HCEC 1CT (cell line): ENCODE results near the gene OGDHL.
"Not testable (repeated sequence)": the region's sequence is repeated elsewhere in the genome, so short reads cannot be mapped to it uniquely, and the experiment has no call there.

Experiments used
- DNase-seq: peaks from one replicate; pipeline ENCODE4 v3.0.0-alpha.2; 2017

OGDHL gene

DNA sequence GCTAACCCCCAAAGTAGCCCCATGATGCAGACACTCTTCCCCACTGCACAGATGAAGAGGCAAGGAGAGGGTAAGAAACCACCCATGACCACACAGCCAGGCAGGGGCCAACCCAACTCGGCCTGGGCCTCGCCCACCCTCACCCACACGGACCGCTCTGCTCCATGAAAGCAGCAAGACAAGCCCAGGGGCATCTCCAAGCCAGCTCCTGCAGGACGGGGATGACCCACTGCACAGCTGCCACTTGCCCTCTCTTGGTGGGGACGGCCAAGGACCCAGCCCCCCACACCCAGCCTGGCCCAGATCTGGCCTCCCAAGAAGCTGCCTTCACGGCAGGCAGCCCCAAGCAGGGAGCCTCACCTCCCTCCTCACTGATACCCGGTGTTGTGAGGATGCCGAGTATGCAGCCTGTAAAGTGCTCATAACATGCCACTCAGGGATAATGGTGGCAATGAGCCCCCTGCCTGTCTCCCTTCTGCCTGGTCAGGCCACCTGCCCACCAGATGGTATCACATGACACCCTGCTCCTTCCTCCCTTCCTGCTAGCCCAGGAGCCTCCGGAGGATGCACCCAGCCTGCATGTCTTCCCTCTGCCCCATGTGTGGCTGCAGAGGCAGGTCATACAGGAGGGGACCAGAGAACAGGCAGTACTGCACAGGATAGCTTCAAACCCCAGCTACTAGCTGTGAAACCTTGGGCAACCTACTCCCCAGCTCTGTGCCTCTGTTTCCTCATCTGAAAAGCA lies 23.3 kb downstream of the OGDHL start:
- DNase-seq: no peak

DNA sequence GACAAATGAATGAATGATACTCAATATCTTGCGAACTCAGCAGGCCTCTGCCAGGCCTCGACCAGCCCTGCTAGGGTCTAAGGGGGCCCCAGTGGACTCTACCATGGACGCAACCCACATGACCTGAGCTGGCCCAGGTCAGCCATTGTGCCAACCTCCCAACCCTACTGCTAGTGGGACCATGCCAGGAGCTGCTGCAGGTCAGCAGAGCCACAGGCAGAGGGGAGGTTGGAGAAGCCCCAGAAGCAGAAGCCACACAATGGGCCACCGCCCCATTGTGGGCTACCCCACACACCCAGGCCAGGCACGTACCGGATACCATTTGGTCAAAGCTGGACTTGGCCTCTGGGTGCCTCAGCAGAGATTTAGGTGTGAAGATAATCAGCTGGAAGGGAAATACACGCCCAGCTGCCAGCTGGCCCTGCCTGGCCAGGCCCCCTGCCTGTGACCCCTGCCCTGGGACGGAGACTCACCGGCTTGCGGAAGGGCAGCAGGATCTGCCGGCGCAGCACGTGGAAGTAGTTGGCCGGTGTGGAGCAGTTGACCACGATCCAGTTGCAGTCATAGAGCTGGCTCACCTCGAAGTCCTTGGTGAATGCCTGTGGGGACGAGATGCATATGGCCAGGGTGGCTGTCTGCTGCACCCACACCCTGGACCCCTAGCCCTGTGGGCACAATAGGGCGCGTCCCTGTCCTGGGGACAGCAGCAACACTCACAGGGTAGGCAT lies 24.5 kb downstream of the OGDHL start:
- DNase-seq: no peak

DNA sequence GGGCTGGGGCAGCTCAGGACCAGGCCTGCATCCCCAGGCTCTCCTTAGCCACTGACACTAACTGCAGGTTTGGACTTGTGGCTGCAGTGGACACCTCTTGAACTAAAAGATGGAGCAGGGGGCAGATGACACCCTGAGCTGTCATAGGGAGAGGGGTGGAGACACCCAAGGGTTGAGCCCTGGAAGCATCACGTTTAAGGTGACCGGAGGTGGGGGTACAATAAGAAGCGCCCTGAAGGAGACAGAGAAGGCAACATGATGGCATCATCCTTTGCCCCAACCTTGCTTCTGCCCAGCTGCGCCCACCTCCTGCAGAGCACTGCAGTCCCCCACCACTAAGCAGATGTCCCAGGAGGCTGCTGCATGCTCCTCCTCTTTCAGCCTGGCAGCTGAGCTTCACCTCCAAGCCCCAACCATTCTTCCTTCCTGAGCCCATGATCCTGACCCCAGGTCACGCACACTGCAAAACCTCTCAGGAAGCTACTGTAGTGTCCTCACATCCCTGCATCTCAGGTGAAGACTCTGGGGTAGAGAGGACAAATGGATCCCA lies 25.5 kb downstream of the OGDHL start:
- DNase-seq: no peak

DNA sequence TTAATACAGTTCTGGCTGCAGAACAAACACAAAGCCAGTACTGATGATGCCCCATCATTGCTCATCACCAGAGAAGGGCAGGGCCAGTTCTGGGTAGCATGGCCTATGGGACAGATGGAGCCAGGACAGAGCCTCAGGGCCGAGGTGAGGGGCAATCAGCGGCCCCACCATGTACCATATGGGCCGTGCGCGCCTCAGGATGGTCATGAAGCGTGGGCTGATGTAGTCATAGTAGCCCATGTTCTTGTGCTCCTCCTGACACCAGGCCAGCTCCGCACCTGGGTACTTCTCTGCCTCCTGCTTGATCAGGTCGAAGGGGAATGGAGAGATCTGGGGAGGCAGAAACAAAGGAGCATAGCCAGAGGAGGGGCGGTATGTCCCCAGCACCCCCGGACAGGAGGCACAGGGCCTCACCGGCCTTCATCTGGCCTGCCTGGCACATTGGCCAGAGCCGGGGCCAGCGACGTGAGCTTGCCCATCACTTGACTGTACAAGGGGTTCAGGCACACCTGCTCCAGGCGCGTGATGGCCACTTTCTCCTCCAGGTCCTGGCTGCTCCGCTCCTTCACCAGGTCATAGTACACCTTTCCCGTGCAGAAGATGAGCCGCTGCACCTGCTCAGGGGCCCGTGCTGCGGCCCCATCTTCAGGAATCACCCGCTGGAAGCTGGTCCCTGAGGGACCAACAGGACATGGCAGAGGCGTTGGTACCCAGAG lies 26.1 kb downstream of the OGDHL start:
- DNase-seq: no peak

DNA sequence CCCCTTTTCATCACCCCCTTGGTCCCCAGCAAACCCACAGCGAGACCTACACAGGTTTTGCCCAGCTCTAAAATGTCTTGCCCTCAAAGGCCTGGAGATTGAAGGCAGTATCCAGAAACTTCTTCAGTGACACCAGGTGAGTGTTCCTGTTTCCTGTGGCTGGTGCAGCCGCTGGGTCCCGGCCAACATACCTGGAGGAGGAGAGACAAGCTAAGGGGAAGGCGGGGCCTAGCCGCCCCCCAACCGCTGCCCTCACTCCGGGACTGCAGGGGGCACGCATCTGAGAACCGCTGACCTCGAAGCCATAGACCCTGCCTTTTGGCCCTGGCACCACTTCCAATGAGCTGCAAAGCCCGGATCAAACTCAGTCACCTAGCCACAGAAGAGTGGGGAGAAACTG lies 27.0 kb downstream of the OGDHL start:
- DNase-seq: no peak

DNA sequence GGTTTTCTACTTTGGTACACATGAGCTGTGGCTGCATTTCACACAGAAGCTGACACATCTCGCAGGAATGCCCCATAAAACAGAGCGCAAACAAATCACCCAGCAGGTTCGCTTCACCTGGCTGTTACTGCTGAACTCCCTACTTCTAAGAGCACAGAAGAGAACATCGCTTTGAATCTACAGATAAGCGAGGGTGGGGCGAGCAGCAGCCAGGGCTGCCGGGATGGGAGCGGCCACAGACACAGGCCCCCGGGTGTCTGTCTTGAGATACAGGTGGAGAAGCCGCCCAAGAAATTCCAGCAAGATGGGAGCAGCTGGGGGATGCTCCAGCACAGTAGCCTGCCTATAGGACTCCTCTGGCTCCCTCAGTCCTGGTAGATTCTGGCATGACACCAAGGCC lies 27.4 kb downstream of the OGDHL start:
- DNase-seq: no peak

DNA sequence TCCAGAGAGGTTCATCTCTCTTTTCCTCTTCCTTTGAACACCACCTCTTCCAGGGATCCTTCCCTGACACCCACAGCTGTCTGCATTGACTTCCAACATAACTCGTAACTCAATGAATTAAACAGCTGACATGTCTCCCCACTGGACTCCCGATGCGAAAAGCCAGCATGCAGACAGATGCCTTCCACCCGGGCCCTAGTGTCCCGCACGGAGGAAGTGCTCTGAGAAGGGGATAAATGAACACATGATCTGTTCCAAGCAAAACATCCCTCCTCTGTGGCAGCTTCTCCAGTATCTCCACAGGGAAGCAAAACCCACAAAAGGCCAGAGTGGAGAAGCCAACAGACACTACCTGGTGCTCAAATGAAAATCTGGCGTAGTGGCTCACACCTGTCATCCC lies 28.3 kb downstream of the OGDHL start:
- no peak for DNase-seq

DNA sequence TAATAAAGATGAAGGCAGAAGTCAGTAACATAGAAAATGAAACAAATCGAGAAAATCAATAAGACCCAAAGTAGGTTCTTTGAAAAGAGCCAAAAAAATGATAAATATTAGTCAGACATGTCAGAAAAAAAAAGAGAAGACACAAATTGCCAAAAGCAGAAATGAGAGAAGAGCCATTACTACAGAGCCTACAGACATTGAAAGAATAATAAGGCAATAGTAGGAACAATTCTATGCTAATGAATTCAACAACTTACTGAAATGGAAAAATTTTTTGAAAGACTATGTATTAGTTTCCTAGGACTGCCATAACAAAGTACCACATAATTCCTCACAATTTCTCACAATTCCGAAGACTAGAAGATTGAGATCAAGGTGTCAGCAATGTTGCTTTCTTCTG lies 35.5 kb downstream of the OGDHL start:
- no peak for DNase-seq

DNA sequence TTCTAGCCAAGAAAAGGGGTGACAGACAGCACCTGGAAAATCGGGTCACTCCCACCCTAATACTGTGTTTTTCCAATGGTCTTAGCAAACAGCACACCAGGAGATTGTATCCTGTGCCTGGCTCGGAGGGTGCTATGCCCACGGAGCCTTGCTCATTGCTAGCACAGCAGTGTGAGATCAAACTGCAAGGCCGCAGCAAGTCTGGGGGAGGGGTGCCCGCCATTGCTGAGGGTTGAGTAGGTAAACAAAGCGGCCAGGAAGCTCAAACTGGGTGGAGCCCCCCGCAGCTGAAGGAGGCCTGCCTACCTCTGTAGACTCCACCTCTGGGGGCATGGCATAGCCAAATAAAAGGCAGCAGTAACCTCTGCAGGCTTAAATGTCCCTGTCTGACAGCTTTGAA lies 47.0 kb downstream of the OGDHL start:
- not testable (repeated sequence) for DNase-seq

DNA sequence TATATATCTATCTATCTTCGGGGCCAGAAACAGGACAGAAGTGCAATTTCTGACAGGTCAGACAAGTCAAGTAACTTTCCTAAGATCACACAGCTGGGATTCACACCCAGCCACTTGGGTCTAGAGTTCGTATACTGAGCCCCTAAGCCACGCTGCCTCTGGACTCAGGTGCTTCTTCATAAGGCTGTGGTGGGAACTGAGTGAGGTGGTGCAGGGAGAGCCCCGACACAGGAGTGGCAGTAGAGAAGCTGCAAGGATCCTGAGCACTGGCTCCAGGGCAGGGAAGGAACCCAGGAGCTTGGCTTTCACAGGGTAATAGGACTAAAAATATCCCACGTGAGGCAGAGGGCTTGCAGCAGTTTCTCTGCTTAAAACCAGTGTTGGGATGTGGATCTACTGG lies 48.9 kb downstream of the OGDHL start:
- DNase-seq: no peak

DNA sequence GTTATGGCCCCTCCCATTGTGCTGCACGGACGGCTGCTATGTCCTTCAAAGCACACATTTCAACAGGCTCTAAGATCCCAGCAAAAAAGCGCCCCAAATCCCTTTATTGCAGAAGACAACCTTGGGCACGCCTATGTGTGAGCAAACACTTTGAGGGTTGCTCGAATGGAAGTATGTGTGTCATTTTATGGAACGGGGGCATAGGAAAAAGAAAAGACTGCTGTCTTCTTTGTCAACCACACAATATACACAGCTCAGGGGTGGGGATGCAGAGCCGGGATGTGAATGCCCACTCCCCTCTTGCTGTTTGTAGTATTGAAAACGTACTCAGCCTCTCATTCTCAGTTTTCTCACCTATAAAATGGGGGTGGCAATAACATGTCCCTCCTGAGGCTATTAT lies 50.6 kb downstream of the OGDHL start:
- no peak for DNase-seq

DNA sequence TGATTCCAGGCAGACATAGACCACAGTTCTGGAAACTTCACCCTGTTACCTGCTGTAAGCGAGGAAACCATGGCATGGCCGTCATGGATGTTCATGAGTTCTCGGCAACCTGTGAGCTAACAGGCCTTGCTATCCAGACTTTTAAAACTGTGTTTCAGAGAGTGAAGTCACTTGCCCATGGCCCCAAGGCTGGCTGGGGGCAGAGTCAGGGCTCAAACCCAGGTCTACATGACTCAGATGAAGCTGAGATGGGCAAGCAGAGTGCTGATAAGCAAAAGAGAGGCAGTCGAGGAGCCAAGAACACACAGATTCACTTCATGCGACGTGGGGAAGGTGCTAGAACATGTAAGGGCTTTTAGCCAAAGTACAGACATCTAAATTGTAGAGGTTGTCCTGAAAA lies 51.2 kb downstream of the OGDHL start:
- no peak for DNase-seq

DNA sequence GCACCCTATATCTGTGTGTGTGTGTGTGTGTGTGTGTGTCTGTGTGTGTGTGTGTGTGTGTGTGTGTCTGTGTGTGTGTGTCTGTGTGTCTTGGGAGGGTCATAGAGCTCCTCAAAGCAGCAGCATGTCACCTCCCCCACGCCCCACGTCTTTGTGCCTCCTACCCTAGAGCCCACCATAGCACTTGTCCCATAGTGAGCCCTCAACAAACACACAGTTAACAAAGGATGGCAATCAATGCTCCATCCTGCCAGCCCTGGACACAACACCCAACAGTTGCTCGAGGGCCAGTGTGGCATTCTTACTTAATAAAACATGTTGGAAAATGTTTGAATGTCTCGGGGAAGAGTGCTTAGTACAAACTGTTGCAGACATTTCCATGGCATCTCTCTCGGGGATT lies 52.2 kb downstream of the OGDHL start:
- DNase-seq: no peak

DNA sequence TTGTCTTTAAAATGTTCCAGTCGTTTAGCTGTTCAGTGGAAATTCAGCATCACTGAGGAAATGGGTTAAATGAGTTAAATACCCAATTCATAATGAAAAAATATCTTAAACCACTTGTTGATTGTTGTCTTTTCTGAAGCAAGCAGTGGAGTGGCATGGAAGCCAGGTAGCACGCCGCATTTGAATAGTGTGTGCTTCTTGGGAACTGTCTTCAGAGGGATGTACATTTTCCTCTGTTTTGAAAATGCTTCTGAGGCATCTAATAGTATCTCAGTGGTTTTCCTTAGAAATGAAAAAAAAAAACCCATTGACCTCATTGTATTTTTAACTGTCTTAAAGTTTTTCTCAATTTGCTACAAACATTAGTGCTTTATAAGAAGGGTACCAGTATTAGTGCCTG lies 54.5 kb downstream of the OGDHL start:
- no peak for DNase-seq

DNA sequence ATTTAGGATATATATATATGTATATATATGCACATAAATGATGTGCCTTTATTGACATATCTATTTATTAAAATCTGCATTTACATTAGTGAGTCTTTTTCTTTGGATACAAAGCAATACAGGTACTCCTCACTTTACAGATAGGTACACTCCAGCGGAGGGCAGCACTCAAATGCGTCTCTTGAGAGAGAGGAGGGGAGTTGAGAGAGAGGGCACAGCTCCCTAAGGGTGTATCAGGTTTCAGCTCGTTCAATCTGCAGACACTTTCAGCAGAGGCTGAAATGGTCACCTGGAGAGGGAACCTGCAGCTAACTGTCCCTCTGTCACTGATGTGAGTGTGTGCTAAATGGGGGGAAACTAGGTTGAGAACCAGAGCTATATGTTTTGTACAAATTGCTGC lies 61.1 kb downstream of the OGDHL start:
- no peak for DNase-seq

DNA sequence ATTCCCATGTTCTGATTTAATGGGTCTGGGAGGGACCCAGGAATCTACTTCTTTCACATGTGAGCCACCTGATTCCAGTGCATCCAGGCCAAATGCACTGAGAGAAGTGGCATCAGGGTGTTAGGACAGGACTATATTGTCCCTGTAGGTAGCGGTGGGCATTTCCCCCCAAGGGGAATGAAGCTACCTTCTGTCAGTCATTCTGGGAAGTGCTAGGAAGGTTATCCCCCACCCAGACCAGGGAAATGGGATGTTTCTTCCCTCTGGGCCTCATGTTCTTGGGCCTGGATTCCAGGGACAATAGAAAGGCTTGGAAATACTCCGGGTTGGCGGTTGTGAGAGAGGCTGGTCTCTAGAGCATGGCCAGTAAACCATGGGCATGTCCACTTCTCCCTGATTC lies 61.9 kb downstream of the OGDHL start:
- DNase-seq: no peak

DNA sequence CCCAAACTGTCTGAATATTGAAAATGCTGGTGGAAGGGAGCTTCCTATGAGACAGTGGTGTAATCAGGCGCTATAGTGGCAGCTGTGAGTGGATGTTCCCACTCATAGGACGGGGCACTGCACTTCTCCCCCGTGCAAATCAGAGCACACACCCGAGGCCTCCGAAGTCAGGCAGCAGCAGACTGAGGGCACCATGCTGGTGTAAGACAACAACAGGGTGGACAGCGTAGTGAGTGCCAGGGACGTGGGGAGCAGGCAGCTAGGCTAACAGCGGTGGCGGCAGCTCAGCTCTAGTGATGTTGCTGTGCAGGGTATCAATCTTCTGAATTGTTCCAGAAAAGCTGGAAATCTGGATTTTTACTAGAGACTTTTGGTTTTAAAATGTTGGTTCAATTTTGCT lies 63.4 kb downstream of the OGDHL start:
- DNase-seq: no peak

DNA sequence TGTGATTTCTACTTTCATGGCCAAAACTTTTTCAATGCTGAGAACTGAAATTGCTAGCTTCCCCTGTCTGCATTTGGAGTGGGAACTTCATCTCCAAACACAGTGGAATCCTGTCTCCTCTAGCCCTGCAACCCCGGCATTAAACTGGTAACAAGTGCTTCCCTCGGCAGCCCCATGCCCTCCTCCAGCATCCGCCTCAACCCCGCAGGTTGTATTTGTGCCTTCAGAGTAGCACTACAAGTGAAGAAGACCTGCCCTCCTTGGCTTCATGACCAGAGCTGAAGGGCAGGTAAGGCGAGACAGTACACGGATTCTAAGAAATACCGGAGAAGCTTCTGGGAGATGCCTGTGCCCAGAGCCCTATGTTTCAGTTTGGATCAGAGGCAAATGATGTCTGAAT lies 65.8 kb downstream of the OGDHL start:
- DNase-seq: no peak

DNA sequence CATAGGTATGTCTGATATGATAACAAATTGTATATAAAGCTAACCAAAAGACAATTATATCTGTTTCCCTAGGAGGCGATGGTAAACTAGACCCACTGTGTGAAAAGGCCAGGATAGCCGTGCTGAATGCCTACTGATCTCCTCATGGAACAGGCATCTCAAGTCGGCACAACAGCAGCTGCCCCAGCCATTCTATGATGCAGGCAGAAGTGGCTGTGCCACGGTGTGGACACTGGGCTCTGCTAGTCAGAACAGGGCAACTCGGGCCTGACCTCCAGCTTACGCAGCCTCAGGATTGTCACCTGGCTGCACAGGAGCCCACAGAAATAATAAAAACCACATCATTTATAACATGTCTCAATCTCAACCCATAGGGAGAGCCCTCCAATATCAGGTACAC lies 67.7 kb downstream of the OGDHL start:
- DNase-seq: no peak

DNA sequence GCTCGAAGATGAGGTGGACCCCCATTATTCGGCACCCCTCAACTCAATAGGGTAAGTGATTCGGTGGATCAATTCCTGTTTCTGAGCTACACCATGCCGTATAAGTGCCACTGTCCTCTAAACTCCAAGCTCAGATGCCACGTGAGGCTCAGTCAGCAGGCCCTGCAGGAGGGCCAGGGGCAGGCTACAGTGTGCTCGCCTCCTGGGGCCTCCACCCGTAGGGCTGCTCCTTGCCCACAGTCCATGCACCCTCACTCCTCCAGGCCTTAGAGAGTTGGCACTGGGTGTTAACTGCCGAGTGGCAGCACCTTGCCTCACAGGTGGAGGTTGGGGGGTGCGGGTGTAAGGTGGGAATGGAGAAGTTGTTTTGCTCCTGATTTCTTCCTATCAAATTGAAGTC lies 70.5 kb downstream of the OGDHL start:
- no peak for DNase-seq

DNA sequence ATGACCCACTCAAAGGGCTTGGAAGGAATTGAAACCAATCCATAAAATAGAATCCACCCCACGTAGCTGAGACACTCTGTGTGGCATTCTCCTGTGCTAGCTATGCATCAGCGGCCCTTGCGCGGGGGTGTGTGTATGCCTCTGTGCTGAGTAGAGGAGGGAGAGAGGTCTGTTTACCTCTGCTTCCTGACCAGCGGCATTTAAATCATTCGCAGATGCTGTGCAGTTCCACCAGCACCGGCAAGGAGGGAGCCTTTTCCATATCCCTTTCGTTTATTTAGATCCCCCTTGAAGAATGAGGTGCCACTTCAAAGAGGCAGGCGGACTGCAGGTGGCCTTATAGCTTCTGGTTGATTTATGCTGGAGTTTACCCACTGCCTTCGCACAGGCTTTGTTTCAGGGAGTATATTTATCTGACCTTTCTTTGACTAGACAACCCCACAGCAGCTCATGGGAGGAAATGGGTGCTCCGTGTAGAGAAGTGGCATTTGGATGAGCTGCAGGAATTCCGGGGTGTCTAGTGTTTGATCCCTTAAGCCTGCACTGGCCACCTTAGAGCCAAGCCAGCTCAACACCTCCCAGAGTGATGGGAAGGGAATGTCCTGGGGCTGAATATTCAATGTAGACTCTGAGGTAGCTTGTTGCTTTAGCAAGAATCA lies 71.3 kb downstream of the OGDHL start:
- DNase-seq: no peak

DNA sequence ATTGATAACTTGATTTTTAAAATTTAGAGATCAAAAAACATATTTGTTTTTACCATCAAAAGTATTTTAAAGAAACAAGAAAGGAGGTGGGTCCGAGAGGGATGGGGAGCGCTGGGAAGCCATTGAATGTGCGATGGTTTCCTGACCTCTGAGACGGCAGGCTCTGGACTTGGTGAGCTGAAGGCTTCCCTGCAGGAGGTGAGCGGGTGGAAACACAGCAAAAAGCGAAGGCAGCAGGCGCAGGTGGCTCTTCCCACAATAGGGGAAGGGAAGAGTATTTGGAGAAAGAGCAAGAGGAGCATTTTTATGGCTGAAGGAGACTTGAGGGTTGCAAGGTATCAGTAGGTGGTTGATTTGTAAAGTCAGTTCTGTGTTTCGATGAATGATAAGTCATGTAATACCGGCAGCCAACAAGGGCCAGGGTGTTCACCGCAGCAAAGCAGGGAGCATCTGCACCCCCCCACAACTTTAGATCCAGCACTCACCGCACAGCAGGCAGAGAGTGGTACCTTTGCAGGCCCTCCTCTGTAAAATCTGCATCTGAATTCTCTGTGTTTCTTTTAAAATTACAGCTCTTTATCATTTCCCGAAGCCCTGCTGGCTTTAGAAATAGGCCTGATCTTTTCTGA lies 72.1 kb downstream of the OGDHL start:
- DNase-seq: no peak

DNA sequence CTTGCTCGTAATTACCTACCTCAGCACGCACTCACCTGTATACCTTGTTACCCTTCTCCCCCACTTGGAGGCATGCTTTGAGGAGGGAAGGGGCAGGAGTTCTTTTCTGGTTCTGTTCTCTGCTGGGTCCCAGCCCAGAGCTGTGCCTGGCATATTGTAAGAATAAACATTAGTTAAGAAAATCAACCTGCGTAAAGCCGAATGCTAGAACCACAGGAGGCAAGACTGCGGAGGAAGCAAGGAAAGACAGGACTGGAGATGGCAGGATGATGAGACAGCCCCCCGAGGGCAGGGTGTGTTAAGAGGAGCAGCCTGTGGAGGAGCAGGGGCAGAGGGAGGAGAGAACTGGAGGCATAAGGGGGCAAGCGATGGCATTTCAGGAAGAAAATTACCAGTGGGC lies 73.2 kb downstream of the OGDHL start:
- no peak for DNase-seq
